NCI-H187 treated with DMSO at 0.1 percent for 48 hours (cell line): ENCODE measurements around the gene FIBIN.
"Not testable (repeated sequence)": the region's sequence is repeated elsewhere in the genome, so short reads cannot be mapped to it uniquely, and the experiment has no call there.

Experiments
- DNase-seq: peaks from one replicate; lab custom pipeline; 2025; lab: John Stamatoyannopoulos, UW

Gene FIBIN

GRCh38 chr11:26993965-26994457, at the start of gene FIBIN:
Gene FIBIN (plus strand): TSS chr11:26994112. CDS start chr11:26994527, 415 bp downstream.
- no peak for DNase-seq

GRCh38 chr11:26944866-26945664, 48.8 kb upstream of the FIBIN start:
- no peak for DNase-seq

- no peak for DNase-seq
Measured at GRCh38 chr11:26946257-26946716, 47.6 kb upstream of the FIBIN start.

- no peak for DNase-seq
Measured at GRCh38 chr11:26947379-26947844, 46.5 kb upstream of the FIBIN start.

- DNase-seq: no peak
Measured at GRCh38 chr11:26947904-26948639, 45.8 kb upstream of the FIBIN start.

- DNase-seq: no peak
Measured at GRCh38 chr11:26948881-26949280, 45.0 kb upstream of the FIBIN start.

GRCh38 chr11:26949846-26950245, 44.1 kb upstream of the FIBIN start:
- no peak for DNase-seq

GRCh38 chr11:26950260-26950719, 43.6 kb upstream of the FIBIN start:
- DNase-seq: no peak

GRCh38 chr11:26951809-26952515, 42.0 kb upstream of the FIBIN start:
- DNase-seq: no peak

GRCh38 chr11:26953770-26954392, 40.0 kb upstream of the FIBIN start:
- DNase-seq: no peak

- DNase-seq: no peak
Measured at GRCh38 chr11:26958005-26958701, 35.8 kb upstream of the FIBIN start.

GRCh38 chr11:26958702-26959049, 35.2 kb upstream of the FIBIN start:
- DNase-seq: no peak

GRCh38 chr11:26960281-26960680, 33.6 kb upstream of the FIBIN start:
- DNase-seq: no peak

GRCh38 chr11:26963764-26964163, 30.1 kb upstream of the FIBIN start:
- no peak for DNase-seq

- no peak for DNase-seq
Measured at GRCh38 chr11:26964339-26964738, 29.6 kb upstream of the FIBIN start.

- not testable (repeated sequence) for DNase-seq
Measured at GRCh38 chr11:26964847-26965485, 28.9 kb upstream of the FIBIN start.

GRCh38 chr11:26971961-26972360, 22.0 kb upstream of the FIBIN start:
- no peak for DNase-seq

GRCh38 chr11:26974069-26974783, 19.7 kb upstream of the FIBIN start:
- DNase-seq: no peak

- DNase-seq: no peak
Measured at GRCh38 chr11:26974996-26975395, 18.9 kb upstream of the FIBIN start.

GRCh38 chr11:26976389-26976788, 17.5 kb upstream of the FIBIN start:
- DNase-seq: no peak
